ENCODE results near the gene LPCAT1. TPM values are rescaled to one million over a fixed set of nuclear protein-coding genes. Genes with fewer than 3 reads are reported as not detected.

The LPCAT1 gene
- total and polyA plus RNA-seq, 2 experiments from 2014 or later: 22.2 to 48.4 TPM

GRCh38 chr5:1498623-1499416 lies 24.9 kb downstream of the LPCAT1 start:
- TF ChIP-seq EZH2phosphoT487 (IDR thresholded peaks at IDR 0.05; ENCODE audit: insufficient read depth, low read depth) (no peak), EZH2 (IDR thresholded peaks at IDR 0.05; ENCODE audit: insufficient read depth, poor library complexity, severe bottlenecking) (no peak)
- H3K9ac ChIP-seq: no peak overlapping the region
- no peak overlapping the region for H3K4me3 ChIP-seq
- in situ Hi-C loops (cut with MboI): no loop called here
- H2AFZ ChIP-seq: no peak overlapping the region
- H3F3A ChIP-seq (ENCODE audit: insufficient read depth): no peaks in the 10 kb centered on the region
- H3K36me3 ChIP-seq (ENCODE audit: low read depth): no peaks in the 10 kb centered on the region; the same call in 1 of the 2 replicates
- H3K27me3 ChIP-seq (replicated peaks; ENCODE audit: insufficient read depth): no peaks in the 10 kb centered on the region
- 88 to 89% methylated on average over 17 of the region's 17 CpGs for WGBS, 2 experiments (ENCODE audit: low coverage in 1 of 2, low lambda C conversion rate in 2 of 2, missing lambda C conversion rate in 2 of 2)
- H3K9me3 ChIP-seq (ENCODE audit: low read depth): no peaks in the 10 kb centered on the region
- no peaks in the 10 kb centered on the region for H3K9me2 ChIP-seq (ENCODE audit: insufficient read depth)
- no peaks in the 10 kb centered on the region; the same call in 1 of the 2 replicates for H3K4me1 ChIP-seq (ENCODE audit: insufficient read depth)
- no peak for DNase-seq
- peaks cover 86% of the 10 kb centered on the region for H3K79me2 ChIP-seq (ENCODE audit: insufficient read depth)
- no peak overlapping the region for H3K27ac ChIP-seq
- H4K20me1 ChIP-seq (ENCODE audit: insufficient read depth): no peaks in the 10 kb centered on the region; the same call in 1 of the 2 replicates
- no peak overlapping the region for H3K4me2 ChIP-seq (ENCODE audit: unreplicated experiment)

DNA sequence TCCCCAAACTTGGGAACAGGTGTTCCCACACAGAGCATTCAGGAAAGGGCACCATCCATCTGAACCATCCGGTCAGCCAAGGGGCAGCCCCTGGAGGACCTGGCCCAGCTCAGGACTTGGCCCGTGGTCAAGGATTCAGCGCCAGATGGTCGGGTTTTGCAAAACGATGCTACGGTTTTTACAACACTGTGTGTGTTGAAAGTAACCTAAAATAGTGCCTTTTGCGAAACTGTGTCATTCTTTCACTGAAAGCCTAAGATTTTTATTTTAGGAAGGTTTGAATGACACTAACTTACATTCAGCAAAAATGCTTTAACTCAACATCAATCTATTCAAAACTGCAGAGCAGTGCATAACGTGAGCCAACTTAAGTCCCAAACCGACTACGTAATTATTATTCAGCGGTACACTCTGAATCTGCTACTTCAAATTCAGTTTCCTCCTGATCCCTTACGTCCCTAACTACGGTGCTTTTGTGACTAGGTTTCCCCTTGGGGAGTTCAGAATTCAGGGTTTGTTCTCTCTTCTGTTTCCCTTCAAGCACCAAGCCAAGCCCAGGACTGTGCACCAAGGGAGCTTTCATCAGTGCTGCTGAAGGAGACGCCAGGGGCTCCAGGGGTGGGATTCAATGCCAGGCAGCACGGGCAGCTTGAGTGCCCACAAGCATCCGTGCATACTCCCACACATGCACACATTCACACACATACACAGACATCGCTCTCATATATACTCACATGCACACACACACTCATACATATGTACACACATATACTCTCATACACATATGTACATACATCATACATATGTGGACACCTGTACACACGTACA lies 25.8 kb downstream of the LPCAT1 start:
- WGBS, 2 experiments (ENCODE audit: low coverage in 1 of 2, low lambda C conversion rate in 2 of 2, missing lambda C conversion rate in 2 of 2): 73 to 75% methylated on average over 18 of the region's 18 CpGs
- Histone ChIP-seq H3K9me2 (ENCODE audit: insufficient read depth) (no peaks in the 10 kb centered on the region), H3K27ac (no peak overlapping the region), H3K79me2 (ENCODE audit: insufficient read depth) (peaks cover 85% of the 10 kb centered on the region), H3K4me2 (ENCODE audit: unreplicated experiment) (no peak overlapping the region), H4K20me1 (ENCODE audit: insufficient read depth) (no peaks in the 10 kb centered on the region; the same call in 1 of the 2 replicates), H3K4me1 (ENCODE audit: insufficient read depth) (no peaks in the 10 kb centered on the region), H3K9me3 (ENCODE audit: low read depth) (no peaks in the 10 kb centered on the region), H3K27me3 (replicated peaks; ENCODE audit: insufficient read depth) (no peaks in the 10 kb centered on the region), H3K9ac (no peak overlapping the region), H3K4me3 (no peak overlapping the region), H3K36me3 (ENCODE audit: low read depth) (no peaks in the 10 kb centered on the region; the same call in 1 of the 2 replicates), H3F3A (ENCODE audit: insufficient read depth) (no peaks in the 10 kb centered on the region), H2AFZ (no peak overlapping the region)
- in situ Hi-C loops (cut with MboI): no loop called here
- no peak for DNase-seq
- TF ChIP-seq EZH2phosphoT487 (IDR thresholded peaks at IDR 0.05; ENCODE audit: insufficient read depth, low read depth): no peak
- no peak for TF ChIP-seq EZH2 (IDR thresholded peaks at IDR 0.05; ENCODE audit: insufficient read depth, poor library complexity, severe bottlenecking)

DNA sequence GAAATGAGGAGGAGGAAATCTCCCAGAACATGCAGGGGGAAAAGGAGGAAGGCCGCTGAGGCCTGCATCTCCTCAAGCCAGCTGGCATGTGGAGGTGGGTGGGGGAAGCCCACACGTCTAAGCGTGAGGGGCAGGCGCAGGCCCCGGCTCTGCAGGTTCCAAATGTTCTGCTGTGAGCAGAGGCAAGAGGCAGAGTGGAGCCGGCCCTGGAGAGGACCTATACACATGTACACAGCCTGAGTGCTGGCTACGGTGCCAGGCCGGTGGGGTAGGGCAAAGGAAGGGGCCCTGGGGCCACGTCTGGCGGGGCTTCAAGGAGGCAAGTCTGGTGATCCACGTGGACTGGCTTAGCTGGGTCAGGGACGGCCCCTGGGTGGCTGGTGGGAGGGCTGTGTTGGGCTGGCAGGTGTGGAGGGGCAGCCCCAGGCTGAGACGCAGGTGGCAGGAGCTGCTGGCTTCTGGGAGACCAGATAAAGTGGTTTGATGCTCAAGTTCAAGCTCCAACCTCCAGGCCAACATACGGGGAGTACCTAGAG lies 26.4 kb downstream of the LPCAT1 start:
- Histone ChIP-seq H3K79me2 (ENCODE audit: insufficient read depth) (peaks cover 78% of the 10 kb centered on the region), H2AFZ (no peak overlapping the region), H4K20me1 (ENCODE audit: insufficient read depth) (no peaks in the 10 kb centered on the region), H3K27me3 (replicated peaks; ENCODE audit: insufficient read depth) (no peaks in the 10 kb centered on the region), H3K27ac (no peak overlapping the region), H3K9ac (no peak overlapping the region), H3K9me3 (ENCODE audit: low read depth) (no peaks in the 10 kb centered on the region), H3K4me1 (ENCODE audit: insufficient read depth) (no peaks in the 10 kb centered on the region), H3K9me2 (ENCODE audit: insufficient read depth) (no peaks in the 10 kb centered on the region), H3K36me3 (ENCODE audit: low read depth) (no peaks in the 10 kb centered on the region; the same call in 1 of the 2 replicates), H3K4me2 (ENCODE audit: unreplicated experiment) (no peak overlapping the region), H3K4me3 (no peak overlapping the region), H3F3A (ENCODE audit: insufficient read depth) (no peaks in the 10 kb centered on the region)
- TF ChIP-seq EZH2phosphoT487 (IDR thresholded peaks at IDR 0.05; ENCODE audit: insufficient read depth, low read depth) (no peak), EZH2 (IDR thresholded peaks at IDR 0.05; ENCODE audit: insufficient read depth, poor library complexity, severe bottlenecking) (no peak)
- WGBS, 2 experiments (ENCODE audit: low coverage in 1 of 2, low lambda C conversion rate in 2 of 2, missing lambda C conversion rate in 2 of 2): 82 to 83% methylated on average over 14 of the region's 14 CpGs
- DNase-seq: no peak
- in situ Hi-C loops (cut with MboI): no loop called here

- Histone ChIP-seq H3K27ac (no peak overlapping the region), H3K27me3 (replicated peaks; ENCODE audit: insufficient read depth) (no peaks in the 10 kb centered on the region), H3K4me3 (no peak overlapping the region), H3K79me2 (ENCODE audit: insufficient read depth) (peaks cover 68% of the 10 kb centered on the region), H3K9ac (no peak overlapping the region), H3K4me2 (ENCODE audit: unreplicated experiment) (no peak overlapping the region), H3K9me2 (ENCODE audit: insufficient read depth) (no peaks in the 10 kb centered on the region), H3K36me3 (ENCODE audit: low read depth) (no peaks in the 10 kb centered on the region; the same call in 1 of the 2 replicates), H4K20me1 (ENCODE audit: insufficient read depth) (no peaks in the 10 kb centered on the region), H3K9me3 (ENCODE audit: low read depth) (no peaks in the 10 kb centered on the region), H3K4me1 (ENCODE audit: insufficient read depth) (no peaks in the 10 kb centered on the region), H2AFZ (no peak overlapping the region), H3F3A (ENCODE audit: insufficient read depth) (no peaks in the 10 kb centered on the region; the same call in 1 of the 2 replicates)
- WGBS, 2 experiments (ENCODE audit: low coverage in 1 of 2, low lambda C conversion rate in 2 of 2, missing lambda C conversion rate in 2 of 2): 77 to 80% methylated on average over 6 of the region's 6 CpGs
- DNase-seq: no peak
- in situ Hi-C loops (cut with MboI): no loop called here
- TF ChIP-seq EZH2phosphoT487 (IDR thresholded peaks at IDR 0.05; ENCODE audit: insufficient read depth, low read depth): no peak
- TF ChIP-seq EZH2 (IDR thresholded peaks at IDR 0.05; ENCODE audit: insufficient read depth, poor library complexity, severe bottlenecking): no peak
These were observed 28.2 kb downstream of the LPCAT1 start for GRCh38 chr5:1495525-1495897.
